IPS-18a (cell line): ENCODE data around the gene FAT1.

Experiments
- H3K27ac ChIP-seq: one replicate; pipeline ENCODE4 v1.5.1; 2013; ENCODE audit warnings: low read length
- H3K27me3 ChIP-seq: one replicate; pipeline ENCODE4 v1.6.1; 2013; ENCODE audit warnings: mild to moderate bottlenecking, low read length; ENCODE audit not compliant: control insufficient read depth, insufficient read depth
- H3K36me3 ChIP-seq: one replicate; pipeline ENCODE4 v1.6.1; 2013; ENCODE audit warnings: low read depth, low read length; ENCODE audit not compliant: control insufficient read depth
- H3K4me1 ChIP-seq: one replicate; pipeline ENCODE4 v1.6.1; 2013; ENCODE audit warnings: low read depth, low read length; ENCODE audit not compliant: control insufficient read depth
- H3K4me3 ChIP-seq: one replicate; pipeline ENCODE4 v1.5.1; 2013; ENCODE audit warnings: low read length
- H3K9ac ChIP-seq: one replicate; pipeline ENCODE4 v1.6.1; 2013; ENCODE audit warnings: mild to moderate bottlenecking, low read length, moderate library complexity
- H3K9me3 ChIP-seq: one replicate; pipeline ENCODE4 v1.6.1; 2013; ENCODE audit warnings: low read depth, low read length; ENCODE audit not compliant: control insufficient read depth

FAT1 gene

GRCh38 chr4:186746581-186746980 lies 22.9 kb upstream of the FAT1 start:
- Histone ChIP-seq H3K4me1 (no peaks in the 10 kb centered on the region), H3K4me3 (no peak overlapping the region), H3K36me3 (no peaks in the 10 kb centered on the region), H3K9me3 (no peaks in the 10 kb centered on the region), H3K9ac (no peak overlapping the region), H3K27me3 (no peaks in the 10 kb centered on the region), H3K27ac (no peak overlapping the region)

GRCh38 chr4:186743261-186743660 lies 19.6 kb upstream of the FAT1 start:
- Histone ChIP-seq H3K4me1 (no peaks in the 10 kb centered on the region), H3K36me3 (no peaks in the 10 kb centered on the region), H3K27me3 (no peaks in the 10 kb centered on the region), H3K9ac (no peak overlapping the region), H3K4me3 (no peak overlapping the region), H3K27ac (no peak overlapping the region), H3K9me3 (no peaks in the 10 kb centered on the region)

- no peak overlapping the region for H3K27ac ChIP-seq
- H3K9ac ChIP-seq = no peak overlapping the region
- H3K27me3 ChIP-seq = no peaks in the 10 kb centered on the region
- peaks cover 2% of the 10 kb centered on the region for H3K4me1 ChIP-seq
- no peaks in the 10 kb centered on the region for H3K9me3 ChIP-seq
- no peak overlapping the region for H3K4me3 ChIP-seq
- H3K36me3 ChIP-seq = no peaks in the 10 kb centered on the region
Observed at GRCh38 chr4:186740822-186741221, 17.2 kb upstream of the FAT1 start.

- Histone ChIP-seq H3K36me3 (no peaks in the 10 kb centered on the region), H3K27me3 (no peaks in the 10 kb centered on the region), H3K9ac (no peak overlapping the region), H3K4me1 (peaks cover 3% of the 10 kb centered on the region), H3K27ac (no peak overlapping the region), H3K9me3 (no peaks in the 10 kb centered on the region), H3K4me3 (no peak overlapping the region)
Observed at GRCh38 chr4:186739802-186740434, 16.3 kb upstream of the FAT1 start.

GRCh38 chr4:186739317-186739716 lies 15.7 kb upstream of the FAT1 start:
- Histone ChIP-seq H3K27me3 (no peaks in the 10 kb centered on the region), H3K9ac (no peak overlapping the region), H3K9me3 (no peaks in the 10 kb centered on the region), H3K36me3 (no peaks in the 10 kb centered on the region), H3K4me3 (no peak overlapping the region), H3K27ac (no peak overlapping the region), H3K4me1 (peaks cover 3% of the 10 kb centered on the region)

GRCh38 chr4:186738421-186738820 lies 14.8 kb upstream of the FAT1 start:
- H3K36me3 ChIP-seq = no peaks in the 10 kb centered on the region
- H3K27ac ChIP-seq = no peak overlapping the region
- peaks cover 3% of the 10 kb centered on the region for H3K4me1 ChIP-seq
- H3K27me3 ChIP-seq = no peaks in the 10 kb centered on the region
- no peak overlapping the region for H3K9ac ChIP-seq
- no peak overlapping the region for H3K4me3 ChIP-seq
- H3K9me3 ChIP-seq = no peaks in the 10 kb centered on the region

- Histone ChIP-seq H3K4me1 (peaks cover 3% of the 10 kb centered on the region), H3K36me3 (no peaks in the 10 kb centered on the region), H3K9me3 (no peaks in the 10 kb centered on the region), H3K9ac (no peak overlapping the region), H3K27ac (no peak overlapping the region), H3K4me3 (no peak overlapping the region), H3K27me3 (no peaks in the 10 kb centered on the region)
Observed at GRCh38 chr4:186737427-186737826, 13.8 kb upstream of the FAT1 start.

- Histone ChIP-seq H3K36me3 (no peaks in the 10 kb centered on the region), H3K9ac (no peak overlapping the region), H3K27me3 (no peaks in the 10 kb centered on the region), H3K9me3 (no peaks in the 10 kb centered on the region), H3K4me1 (peaks cover 3% of the 10 kb centered on the region), H3K27ac (no peak overlapping the region), H3K4me3 (no peak overlapping the region)
Observed at GRCh38 chr4:186736466-186736865, 12.8 kb upstream of the FAT1 start.

GRCh38 chr4:186734251-186734650 lies 10.6 kb upstream of the FAT1 start:
- no peak overlapping the region for H3K4me3 ChIP-seq
- no peak overlapping the region for H3K9ac ChIP-seq
- no peak overlapping the region for H3K27ac ChIP-seq
- no peaks in the 10 kb centered on the region for H3K9me3 ChIP-seq
- H3K36me3 ChIP-seq = no peaks in the 10 kb centered on the region
- H3K27me3 ChIP-seq = no peaks in the 10 kb centered on the region
- H3K4me1 ChIP-seq = peaks cover 3% of the 10 kb centered on the region

GRCh38 chr4:186733778-186734177 lies 10.1 kb upstream of the FAT1 start:
- H3K27ac ChIP-seq = no peak overlapping the region
- H3K27me3 ChIP-seq = no peaks in the 10 kb centered on the region
- H3K36me3 ChIP-seq = no peaks in the 10 kb centered on the region
- H3K9me3 ChIP-seq = no peaks in the 10 kb centered on the region
- no peak overlapping the region for H3K4me3 ChIP-seq
- peaks cover 3% of the 10 kb centered on the region for H3K4me1 ChIP-seq
- no peak overlapping the region for H3K9ac ChIP-seq

- peaks cover 12% of the 10 kb centered on the region for H3K27me3 ChIP-seq
- H3K27ac ChIP-seq = no peak overlapping the region
- no peak overlapping the region for H3K9ac ChIP-seq
- no peaks in the 10 kb centered on the region for H3K36me3 ChIP-seq
- no peak overlapping the region for H3K4me3 ChIP-seq
- peaks cover 13% of the 10 kb centered on the region for H3K4me1 ChIP-seq
- H3K9me3 ChIP-seq = no peaks in the 10 kb centered on the region
Observed at GRCh38 chr4:186730621-186731020, 7.0 kb upstream of the FAT1 start.

GRCh38 chr4:186729856-186730255 lies 6.2 kb upstream of the FAT1 start:
- Histone ChIP-seq H3K27ac (no peak overlapping the region), H3K36me3 (no peaks in the 10 kb centered on the region)

More at GRCh38 chr4:186729856-186730255, 6.2 kb upstream of the FAT1 start:
- no peak overlapping the region for H3K9ac ChIP-seq
- no peaks in the 10 kb centered on the region for H3K9me3 ChIP-seq
- peaks cover 16% of the 10 kb centered on the region for H3K4me1 ChIP-seq
- peaks cover 18% of the 10 kb centered on the region for H3K27me3 ChIP-seq
- H3K4me3 ChIP-seq = no peak overlapping the region
